GM19455 (cell line): Measurements from ENCODE around the gene OLFML2B.

ENCODE experiments used
- ATAC-seq: cut with Tn5 transposase; IDR thresholded peaks from one replicate; pipeline ENCODE4 v1.9.1; 2021; ENCODE audit not compliant: unreplicated experiment

The OLFML2B gene

GRCh38 chr1:161948435-161948834 lies 75.2 kb downstream of the OLFML2B start:
- no peak for ATAC-seq

GRCh38 chr1:161946071-161946987 lies 77.3 kb downstream of the OLFML2B start:
- ATAC-seq: no peak

- no peak for ATAC-seq
Measured at GRCh38 chr1:161945306-161946060, 78.2 kb downstream of the OLFML2B start.

- no peak for ATAC-seq
Measured at GRCh38 chr1:161944381-161944780, 79.3 kb downstream of the OLFML2B start.

- ATAC-seq: no peak
Measured at GRCh38 chr1:161943737-161944136, 79.9 kb downstream of the OLFML2B start.

- ATAC-seq: no peak
Measured at GRCh38 chr1:161941726-161942436, 81.8 kb downstream of the OLFML2B start.

GRCh38 chr1:161940866-161941591 lies 82.6 kb downstream of the OLFML2B start:
- ATAC-seq: no peak

GRCh38 chr1:161936786-161937185 lies 86.9 kb downstream of the OLFML2B start:
- ATAC-seq: no peak

GRCh38 chr1:161935264-161935663 lies 88.4 kb downstream of the OLFML2B start:
- no peak for ATAC-seq

GRCh38 chr1:161933592-161934588 lies 89.8 kb downstream of the OLFML2B start:
- ATAC-seq: no peak
